Lung (tissue), 12 donors: Measurements from ENCODE around the gene CD53. TPM values are rescaled to one million over a fixed set of nuclear protein-coding genes. Genes with fewer than 3 reads are reported as not detected.

Experiments
- ATAC-seq: fragments of 200-7000 bp; cut with Tn5 transposase; one replicate; pipeline ENCODE4 v1.9.1; 2020; ENCODE audit warnings: moderate number of reproducible peaks; ENCODE audit not compliant: insufficient read depth, low FRiP score
- DNase-seq, 3 donors: peaks; one replicate each; pipeline ENCODE4 v3.0.0-alpha.2; 2013 to 2017
- H3K27ac ChIP-seq, 2 donors: one replicate each; pipeline ENCODE4 v1.5.1; 2013; ENCODE audit warnings: mild to moderate bottlenecking in 2 of 2, moderate library complexity in 2 of 2, control low read depth in 1 of 2, inconsistent platforms in 1 of 2, low read depth in 1 of 2, low read length in 1 of 2
- H3K27me3 ChIP-seq, 3 donors: one replicate each; pipeline ENCODE4 v1.5.1; 2013; ENCODE audit warnings: low read length in 2 of 3; ENCODE audit not compliant: control insufficient read depth in 3 of 3, insufficient read depth in 3 of 3
- H3K36me3 ChIP-seq, 4 donors: one replicate each; pipeline ENCODE4 v1.5.1; 2013; ENCODE audit warnings: low read length in 4 of 4, mild to moderate bottlenecking in 1 of 4, moderate library complexity in 1 of 4; ENCODE audit not compliant: control insufficient read depth in 4 of 4, insufficient read depth in 4 of 4
- H3K4me1 ChIP-seq, 5 donors: one replicate each; pipeline ENCODE4 v1.5.1; 2013; ENCODE audit warnings: low read length in 5 of 5, mild to moderate bottlenecking in 2 of 5, moderate library complexity in 1 of 5; ENCODE audit not compliant: control insufficient read depth in 5 of 5, insufficient read depth in 5 of 5
- H3K4me3 ChIP-seq: one replicate; pipeline ENCODE4 v1.5.1; 2013; ENCODE audit warnings: mild to moderate bottlenecking, control low read depth, moderate library complexity
- H3K9ac ChIP-seq, 2 donors: one replicate each; pipeline ENCODE4 v1.5.1; 2013; ENCODE audit warnings: low read length in 2 of 2, control low read depth in 1 of 2; ENCODE audit not compliant: insufficient read depth in 1 of 2
- H3K9me3 ChIP-seq, 4 donors: one replicate each; pipeline ENCODE4 v1.5.1; 2013; ENCODE audit warnings: low read length in 3 of 4, mild to moderate bottlenecking in 1 of 4, moderate library complexity in 1 of 4; ENCODE audit not compliant: control insufficient read depth in 4 of 4, insufficient read depth in 3 of 4
- WGBS, 2 donors: extraction: QIAGEN DNeasy Blood & Tissue Kit; methylation state at CpG; one replicate each; pipeline ENCODE4 v1.1.7; 2013; 5-methylcytosine and 5-hydroxymethylcytosine counted together
- polyA plus RNA-seq, 2 donors: library from polyadenylated mRNA; stranded (reverse); fragments of 200-250 nt; gene quantifications; one replicate each; pipeline ENCODE4 v1.2.1, GENCODE V29; 2013
- total RNA-seq, 2 donors: library from RNA; depleted of rRNA in 1 of 2; stranded (reverse); fragments of >200 nt in 1 of 2; gene quantifications; one replicate each; pipeline ENCODE4 v1.2.1, GENCODE V29; 2014 to 2021
- TF ChIP-seq, protein P1 (sequence below): IDR thresholded peaks from 2 replicates; pipeline ENCODE4 v1.5.1; 2012; ENCODE audit warnings: mild to moderate bottlenecking; ENCODE audit errors: control extremely low read depth, extremely low read depth
- donor health status: control.
- donor health status: control.
- donor health status: Bipolar disorder and iron deficiency.
- donor health status: healthy.
- donor health status: DM: yes; HTN: yes; CAD: no.

Gene CD53
- total and polyA plus RNA-seq, 4 donors, result 41.2 to 583 (median 88.7) TPM

DNA sequence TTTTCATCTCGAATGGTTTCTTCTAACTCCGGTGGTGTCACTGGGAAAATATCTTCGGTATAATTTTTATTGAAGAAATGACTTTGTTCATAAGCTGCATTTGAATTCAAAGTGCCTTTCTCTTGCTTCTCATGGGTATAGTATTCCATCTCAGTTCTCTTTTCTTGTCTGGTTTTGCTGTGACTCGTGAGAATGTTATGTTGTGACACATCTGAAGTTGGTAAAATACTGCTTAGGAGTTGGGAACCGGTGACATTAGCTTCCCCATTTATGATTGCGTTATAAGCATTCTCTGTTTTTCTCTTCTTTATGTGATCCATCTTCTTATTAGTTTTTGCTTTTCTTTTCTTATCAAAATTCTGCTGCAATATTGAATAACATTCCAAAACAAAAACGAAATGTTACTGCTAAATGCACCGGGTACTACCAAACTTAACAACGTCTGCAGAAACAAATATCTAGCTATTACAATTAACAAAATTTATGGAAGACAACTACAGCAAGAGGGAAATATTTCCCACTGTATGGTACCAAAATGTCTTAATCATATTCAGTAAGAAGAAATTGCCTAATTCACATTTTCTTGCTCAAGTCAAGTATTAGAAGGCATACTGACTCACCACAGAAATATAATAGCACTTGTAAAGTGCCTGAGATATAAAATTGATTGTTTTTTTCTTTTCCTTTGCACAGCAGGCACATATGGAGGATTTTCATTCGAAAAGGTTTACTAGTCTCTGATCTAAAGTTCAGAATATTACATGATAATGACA is 75.3 kb downstream of the CD53 start:
- WGBS, 2 donors, result 77 to 92% methylated on average over 10 of the region's 10 CpGs
- TF ChIP-seq, protein P1, sequence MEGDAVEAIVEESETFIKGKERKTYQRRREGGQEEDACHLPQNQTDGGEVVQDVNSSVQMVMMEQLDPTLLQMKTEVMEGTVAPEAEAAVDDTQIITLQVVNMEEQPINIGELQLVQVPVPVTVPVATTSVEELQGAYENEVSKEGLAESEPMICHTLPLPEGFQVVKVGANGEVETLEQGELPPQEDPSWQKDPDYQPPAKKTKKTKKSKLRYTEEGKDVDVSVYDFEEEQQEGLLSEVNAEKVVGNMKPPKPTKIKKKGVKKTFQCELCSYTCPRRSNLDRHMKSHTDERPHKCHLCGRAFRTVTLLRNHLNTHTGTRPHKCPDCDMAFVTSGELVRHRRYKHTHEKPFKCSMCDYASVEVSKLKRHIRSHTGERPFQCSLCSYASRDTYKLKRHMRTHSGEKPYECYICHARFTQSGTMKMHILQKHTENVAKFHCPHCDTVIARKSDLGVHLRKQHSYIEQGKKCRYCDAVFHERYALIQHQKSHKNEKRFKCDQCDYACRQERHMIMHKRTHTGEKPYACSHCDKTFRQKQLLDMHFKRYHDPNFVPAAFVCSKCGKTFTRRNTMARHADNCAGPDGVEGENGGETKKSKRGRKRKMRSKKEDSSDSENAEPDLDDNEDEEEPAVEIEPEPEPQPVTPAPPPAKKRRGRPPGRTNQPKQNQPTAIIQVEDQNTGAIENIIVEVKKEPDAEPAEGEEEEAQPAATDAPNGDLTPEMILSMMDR, result no peak
- ATAC-seq (no peak), DNase-seq (no peak)
- Histone ChIP-seq H3K4me3 (no peak overlapping the region), H3K27ac (no peak overlapping the region), H3K27me3 (no peaks in the 10 kb centered on the region), H3K9me3 (peaks cover 0 to 4% (median under 1%) of the 10 kb centered on the region in 4 donors), H3K9ac (no peak overlapping the region), H3K36me3 (peaks cover 4 to 22% (median 12%) of the 10 kb centered on the region in 4 donors), H3K4me1 (no peaks in the 10 kb centered on the region)

Other genes starting within 250 kb of the CD53 start
- 10 to 100 TPM in 1 of 2 donors, 1 to 10 TPM in 1; 5.4 to 10.2 TPM for gene KCNA3, start 198.2 kb upstream of the CD53 start, total RNA-seq
- gene KCNA3, start 198.2 kb upstream of the CD53 start, polyA plus RNA-seq, result 1 to 10 TPM in 1 of 2 donors, under 1 TPM in 1; 0.75 to 2.5 TPM
- gene LRIF1, start 90.8 kb downstream of the CD53 start, total RNA-seq, result 10 to 100 TPM in 1 of 2 donors, 1 to 10 TPM in 1; 8.5 to 12.2 TPM
- gene LRIF1, start 90.8 kb downstream of the CD53 start, polyA plus RNA-seq, result 1 to 10 TPM; 9.0 to 9.2 TPM